K562 (cell line): ENCODE results near the gene SLC25A45. TPM values are rescaled to one million over a fixed set of nuclear protein-coding genes. Genes with fewer than 3 reads are reported as not detected.

ENCODE experiments used
- BACH1 ChIP-seq: fragments of 200-800 bp; sonication (Bioruptor generic); IDR thresholded peaks from 2 replicates; pipeline ENCODE4 v1.6.1; 2016; ENCODE audit warnings: missing genetic modification characterization, missing compliant biosample characterization
- CHCHD3 ChIP-seq: fragments of 250-450 bp; sonication (Bioruptor Pico); IDR thresholded peaks from 2 replicates; pipeline ENCODE4 v2.1.2; 2022; ENCODE audit warnings: mild to moderate bottlenecking
- CHD1 ChIP-seq: fragments of 200-600 bp; sonication (generic); IDR thresholded peaks from one replicate; pipeline ENCODE4 v1.6.1; 2012; ENCODE audit warnings: mild to moderate bottlenecking, moderate library complexity, low read length, inconsistent platforms
- POLR2AphosphoS2 ChIP-seq: IDR thresholded peaks from 2 replicates; pipeline ENCODE4 v1.6.1; 2012; ENCODE audit warnings: low read length, improper control_type of control experiment
- RBM34 ChIP-seq: fragments of 200-400 bp; formaldehyde crosslinking; IDR thresholded peaks from 2 replicates; pipeline ENCODE4 v1.6.1; 2018; ENCODE audit warnings: low read length, borderline replicate concordance; ENCODE audit not compliant: insufficient read depth
- polyA plus RNA-seq, 8 experiments: library from polyadenylated mRNA; depleted of rRNA in 4 of 8; stranded (reverse) in 5 of 8; unstranded in 3 of 8; fragments of >200 nt; fragmentation: Nextera tagmentation in 2 of 8; fragmentation: Illumina TruSeq in 1 of 8; extraction: Ambion mirVana in 2 of 8; extraction: Trizol in 1 of 8; gene quantifications; 2 replicates each; pipeline versions ENCODE4 v1.2.1 to v1.2.3, GENCODE V29; 2011 to 2014; ENCODE audit warnings: inconsistent platforms in 1 of 8, missing spikeins in 1 of 8
- total RNA-seq, 7 experiments: library from RNA; depleted of rRNA in 6 of 7; stranded (reverse); fragments of >200 nt in 6 of 7; fragmentation: Illumina TruSeq in 2 of 7; extraction: Trizol in 2 of 7; gene quantifications; 2 replicates each; pipeline versions ENCODE4 v1.2.1 to v1.2.3, GENCODE V29; 2011 to 2021; ENCODE audit warnings: low replicate concordance in 1 of 7
- TF ChIP-seq, protein P1 (sequence below): fragments of 450-650 bp; IDR thresholded peaks from 2 replicates; pipeline ENCODE4 v1.6.1; 2016; ENCODE audit warnings: mild to moderate bottlenecking, moderate library complexity
- TF ChIP-seq, protein P2 (sequence below): fragments of 250-450 bp; sonication (Bioruptor Pico); IDR thresholded peaks from 2 replicates; pipeline ENCODE4 v1.5.0; 2022; ENCODE audit warnings: mild to moderate bottlenecking
- TF ChIP-seq, protein P3 (sequence below): sonication (generic); IDR thresholded peaks from 2 replicates; pipeline ENCODE4 v1.6.1; 2016
- TF ChIP-seq, protein P4 (sequence below): sonication (generic); formaldehyde crosslinking; IDR thresholded peaks from 2 replicates; pipeline ENCODE4 v1.9.0; 2022; ENCODE audit warnings: mild to moderate bottlenecking, missing genetic modification reagents

SLC25A45 gene
- total and polyA plus RNA-seq, 9 of the 15 experiments (the other 6 are each of a cell fraction or from before 2014, with no cell fraction given) = 0.15 to 2.3 (median 0.68) TPM

DNA sequence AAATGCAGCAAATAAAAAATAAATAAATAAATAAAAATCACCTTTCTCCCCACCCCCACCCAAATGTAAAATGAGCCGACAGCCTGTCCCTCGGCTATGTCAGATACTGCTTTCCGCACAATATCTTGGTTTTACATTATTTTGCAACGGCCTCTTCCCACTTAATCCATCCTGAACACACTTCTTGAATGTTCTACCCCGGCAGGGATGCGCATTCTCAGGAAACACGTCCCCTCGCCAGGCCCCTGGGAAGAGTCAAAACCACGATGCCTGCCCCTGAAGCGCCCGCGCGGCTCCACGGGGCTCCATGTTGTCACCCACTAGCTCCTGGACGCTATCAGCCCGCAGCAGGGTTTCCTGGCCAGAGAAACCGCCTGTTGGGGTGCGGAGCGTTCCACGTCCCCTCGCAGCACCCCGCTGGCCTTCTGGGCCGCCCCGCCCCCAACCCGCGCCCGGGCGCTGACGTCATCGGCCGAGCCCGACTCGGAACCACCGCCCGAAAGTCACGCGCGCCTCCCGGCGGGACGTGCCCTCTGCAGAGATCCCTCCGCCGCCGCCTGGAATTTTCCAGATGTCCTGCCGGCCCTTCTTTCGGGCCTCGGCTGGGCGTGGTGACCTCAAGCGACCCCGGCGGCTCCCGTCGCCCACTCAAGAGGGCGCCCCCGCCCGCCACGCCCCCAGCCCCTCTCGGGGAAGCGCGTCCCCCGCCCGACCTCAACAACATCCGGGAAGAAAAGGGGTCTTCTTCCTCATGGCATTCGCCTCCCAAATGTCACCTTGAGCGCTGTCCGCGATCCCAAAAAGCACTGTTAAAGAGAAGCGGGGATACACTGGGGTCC, 39.6 kb upstream of the SLC25A45 start (continued):
- TF ChIP-seq, protein P1, sequence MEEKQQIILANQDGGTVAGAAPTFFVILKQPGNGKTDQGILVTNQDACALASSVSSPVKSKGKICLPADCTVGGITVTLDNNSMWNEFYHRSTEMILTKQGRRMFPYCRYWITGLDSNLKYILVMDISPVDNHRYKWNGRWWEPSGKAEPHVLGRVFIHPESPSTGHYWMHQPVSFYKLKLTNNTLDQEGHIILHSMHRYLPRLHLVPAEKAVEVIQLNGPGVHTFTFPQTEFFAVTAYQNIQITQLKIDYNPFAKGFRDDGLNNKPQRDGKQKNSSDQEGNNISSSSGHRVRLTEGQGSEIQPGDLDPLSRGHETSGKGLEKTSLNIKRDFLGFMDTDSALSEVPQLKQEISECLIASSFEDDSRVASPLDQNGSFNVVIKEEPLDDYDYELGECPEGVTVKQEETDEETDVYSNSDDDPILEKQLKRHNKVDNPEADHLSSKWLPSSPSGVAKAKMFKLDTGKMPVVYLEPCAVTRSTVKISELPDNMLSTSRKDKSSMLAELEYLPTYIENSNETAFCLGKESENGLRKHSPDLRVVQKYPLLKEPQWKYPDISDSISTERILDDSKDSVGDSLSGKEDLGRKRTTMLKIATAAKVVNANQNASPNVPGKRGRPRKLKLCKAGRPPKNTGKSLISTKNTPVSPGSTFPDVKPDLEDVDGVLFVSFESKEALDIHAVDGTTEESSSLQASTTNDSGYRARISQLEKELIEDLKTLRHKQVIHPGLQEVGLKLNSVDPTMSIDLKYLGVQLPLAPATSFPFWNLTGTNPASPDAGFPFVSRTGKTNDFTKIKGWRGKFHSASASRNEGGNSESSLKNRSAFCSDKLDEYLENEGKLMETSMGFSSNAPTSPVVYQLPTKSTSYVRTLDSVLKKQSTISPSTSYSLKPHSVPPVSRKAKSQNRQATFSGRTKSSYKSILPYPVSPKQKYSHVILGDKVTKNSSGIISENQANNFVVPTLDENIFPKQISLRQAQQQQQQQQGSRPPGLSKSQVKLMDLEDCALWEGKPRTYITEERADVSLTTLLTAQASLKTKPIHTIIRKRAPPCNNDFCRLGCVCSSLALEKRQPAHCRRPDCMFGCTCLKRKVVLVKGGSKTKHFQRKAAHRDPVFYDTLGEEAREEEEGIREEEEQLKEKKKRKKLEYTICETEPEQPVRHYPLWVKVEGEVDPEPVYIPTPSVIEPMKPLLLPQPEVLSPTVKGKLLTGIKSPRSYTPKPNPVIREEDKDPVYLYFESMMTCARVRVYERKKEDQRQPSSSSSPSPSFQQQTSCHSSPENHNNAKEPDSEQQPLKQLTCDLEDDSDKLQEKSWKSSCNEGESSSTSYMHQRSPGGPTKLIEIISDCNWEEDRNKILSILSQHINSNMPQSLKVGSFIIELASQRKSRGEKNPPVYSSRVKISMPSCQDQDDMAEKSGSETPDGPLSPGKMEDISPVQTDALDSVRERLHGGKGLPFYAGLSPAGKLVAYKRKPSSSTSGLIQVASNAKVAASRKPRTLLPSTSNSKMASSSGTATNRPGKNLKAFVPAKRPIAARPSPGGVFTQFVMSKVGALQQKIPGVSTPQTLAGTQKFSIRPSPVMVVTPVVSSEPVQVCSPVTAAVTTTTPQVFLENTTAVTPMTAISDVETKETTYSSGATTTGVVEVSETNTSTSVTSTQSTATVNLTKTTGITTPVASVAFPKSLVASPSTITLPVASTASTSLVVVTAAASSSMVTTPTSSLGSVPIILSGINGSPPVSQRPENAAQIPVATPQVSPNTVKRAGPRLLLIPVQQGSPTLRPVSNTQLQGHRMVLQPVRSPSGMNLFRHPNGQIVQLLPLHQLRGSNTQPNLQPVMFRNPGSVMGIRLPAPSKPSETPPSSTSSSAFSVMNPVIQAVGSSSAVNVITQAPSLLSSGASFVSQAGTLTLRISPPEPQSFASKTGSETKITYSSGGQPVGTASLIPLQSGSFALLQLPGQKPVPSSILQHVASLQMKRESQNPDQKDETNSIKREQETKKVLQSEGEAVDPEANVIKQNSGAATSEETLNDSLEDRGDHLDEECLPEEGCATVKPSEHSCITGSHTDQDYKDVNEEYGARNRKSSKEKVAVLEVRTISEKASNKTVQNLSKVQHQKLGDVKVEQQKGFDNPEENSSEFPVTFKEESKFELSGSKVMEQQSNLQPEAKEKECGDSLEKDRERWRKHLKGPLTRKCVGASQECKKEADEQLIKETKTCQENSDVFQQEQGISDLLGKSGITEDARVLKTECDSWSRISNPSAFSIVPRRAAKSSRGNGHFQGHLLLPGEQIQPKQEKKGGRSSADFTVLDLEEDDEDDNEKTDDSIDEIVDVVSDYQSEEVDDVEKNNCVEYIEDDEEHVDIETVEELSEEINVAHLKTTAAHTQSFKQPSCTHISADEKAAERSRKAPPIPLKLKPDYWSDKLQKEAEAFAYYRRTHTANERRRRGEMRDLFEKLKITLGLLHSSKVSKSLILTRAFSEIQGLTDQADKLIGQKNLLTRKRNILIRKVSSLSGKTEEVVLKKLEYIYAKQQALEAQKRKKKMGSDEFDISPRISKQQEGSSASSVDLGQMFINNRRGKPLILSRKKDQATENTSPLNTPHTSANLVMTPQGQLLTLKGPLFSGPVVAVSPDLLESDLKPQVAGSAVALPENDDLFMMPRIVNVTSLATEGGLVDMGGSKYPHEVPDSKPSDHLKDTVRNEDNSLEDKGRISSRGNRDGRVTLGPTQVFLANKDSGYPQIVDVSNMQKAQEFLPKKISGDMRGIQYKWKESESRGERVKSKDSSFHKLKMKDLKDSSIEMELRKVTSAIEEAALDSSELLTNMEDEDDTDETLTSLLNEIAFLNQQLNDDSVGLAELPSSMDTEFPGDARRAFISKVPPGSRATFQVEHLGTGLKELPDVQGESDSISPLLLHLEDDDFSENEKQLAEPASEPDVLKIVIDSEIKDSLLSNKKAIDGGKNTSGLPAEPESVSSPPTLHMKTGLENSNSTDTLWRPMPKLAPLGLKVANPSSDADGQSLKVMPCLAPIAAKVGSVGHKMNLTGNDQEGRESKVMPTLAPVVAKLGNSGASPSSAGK = no peak
- TF ChIP-seq, protein P2, sequence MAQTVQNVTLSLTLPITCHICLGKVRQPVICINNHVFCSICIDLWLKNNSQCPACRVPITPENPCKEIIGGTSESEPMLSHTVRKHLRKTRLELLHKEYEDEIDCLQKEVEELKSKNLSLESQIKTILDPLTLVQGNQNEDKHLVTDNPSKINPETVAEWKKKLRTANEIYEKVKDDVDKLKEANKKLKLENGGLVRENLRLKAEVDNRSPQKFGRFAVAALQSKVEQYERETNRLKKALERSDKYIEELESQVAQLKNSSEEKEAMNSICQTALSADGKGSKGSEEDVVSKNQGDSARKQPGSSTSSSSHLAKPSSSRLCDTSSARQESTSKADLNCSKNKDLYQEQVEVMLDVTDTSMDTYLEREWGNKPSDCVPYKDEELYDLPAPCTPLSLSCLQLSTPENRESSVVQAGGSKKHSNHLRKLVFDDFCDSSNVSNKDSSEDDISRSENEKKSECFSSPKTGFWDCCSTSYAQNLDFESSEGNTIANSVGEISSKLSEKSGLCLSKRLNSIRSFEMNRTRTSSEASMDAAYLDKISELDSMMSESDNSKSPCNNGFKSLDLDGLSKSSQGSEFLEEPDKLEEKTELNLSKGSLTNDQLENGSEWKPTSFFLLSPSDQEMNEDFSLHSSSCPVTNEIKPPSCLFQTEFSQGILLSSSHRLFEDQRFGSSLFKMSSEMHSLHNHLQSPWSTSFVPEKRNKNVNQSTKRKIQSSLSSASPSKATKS (CRISPR knock-in tag) = no peak
- TF ChIP-seq, protein P3, sequence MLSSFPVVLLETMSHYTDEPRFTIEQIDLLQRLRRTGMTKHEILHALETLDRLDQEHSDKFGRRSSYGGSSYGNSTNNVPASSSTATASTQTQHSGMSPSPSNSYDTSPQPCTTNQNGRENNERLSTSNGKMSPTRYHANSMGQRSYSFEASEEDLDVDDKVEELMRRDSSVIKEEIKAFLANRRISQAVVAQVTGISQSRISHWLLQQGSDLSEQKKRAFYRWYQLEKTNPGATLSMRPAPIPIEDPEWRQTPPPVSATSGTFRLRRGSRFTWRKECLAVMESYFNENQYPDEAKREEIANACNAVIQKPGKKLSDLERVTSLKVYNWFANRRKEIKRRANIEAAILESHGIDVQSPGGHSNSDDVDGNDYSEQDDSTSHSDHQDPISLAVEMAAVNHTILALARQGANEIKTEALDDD = no peak
- no peak for TF ChIP-seq CHCHD3
- no peak for TF ChIP-seq POLR2AphosphoS2
- TF ChIP-seq CHD1 = peak; percentile 90
- TF ChIP-seq, protein P4, sequence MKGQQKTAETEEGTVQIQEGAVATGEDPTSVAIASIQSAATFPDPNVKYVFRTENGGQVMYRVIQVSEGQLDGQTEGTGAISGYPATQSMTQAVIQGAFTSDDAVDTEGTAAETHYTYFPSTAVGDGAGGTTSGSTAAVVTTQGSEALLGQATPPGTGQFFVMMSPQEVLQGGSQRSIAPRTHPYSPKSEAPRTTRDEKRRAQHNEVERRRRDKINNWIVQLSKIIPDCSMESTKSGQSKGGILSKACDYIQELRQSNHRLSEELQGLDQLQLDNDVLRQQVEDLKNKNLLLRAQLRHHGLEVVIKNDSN (CRISPR knock-in tag) = peak; percentile 75
- TF ChIP-seq BACH1 (tag) = peak; percentile 43; the same call in 1 of the 2 replicates
- no peak for TF ChIP-seq RBM34
